SH-SY5Y (cell line): ENCODE data around the gene CAB39.

Experiments used
- GATA2 ChIP-seq: IDR thresholded peaks from 2 replicates; pipeline ENCODE4 v1.6.1; 2011; ENCODE audit warnings: mild to moderate bottlenecking, low read depth, low read length
- GATA3 ChIP-seq: IDR thresholded peaks from 2 replicates; pipeline ENCODE4 v1.6.1; 2011; ENCODE audit warnings: low read depth, mild to moderate bottlenecking, low read length, moderate library complexity

GRCh38 chr2:230864122-230864604, 151.5 kb downstream of the CAB39 start:
- TF ChIP-seq GATA2: no peak
- no peak for TF ChIP-seq GATA3
